Transverse colon (tissue), 3 donors: Measurements from ENCODE around the gene CNNM3.

ENCODE experiments used
- CTCF ChIP-seq, 5 experiments: fragments of 200-600 bp in 3 of 5; fragments of 450-650 bp in 2 of 5; sonication (generic) in 3 of 5; IDR thresholded peaks; 1 replicate in 2 of 5; 2 replicates in 3 of 5; pipeline ENCODE4 v1.5.1; 2016 to 2017; ENCODE audit warnings: antibody characterized with exemption in 5 of 5, inconsistent platforms in 3 of 5, mild to moderate bottlenecking in 2 of 5, moderate library complexity in 1 of 5
- POLR2A ChIP-seq: fragments of 450-650 bp; IDR thresholded peaks from one replicate; pipeline ENCODE4 v1.6.1; 2016; ENCODE audit warnings: antibody characterized with exemption, mild to moderate bottlenecking, moderate library complexity

GRCh38 chr2:96869281-96869821, 53.3 kb downstream of the CNNM3 start:
- TF ChIP-seq POLR2A (no peak), CTCF (IDR thresholded peaks at IDR 0.05) (peak in 1 of 5 experiments; percentile 27)
